Measurements from ENCODE around the gene HIF1AN.

- no peak for TF ChIP-seq CTCF (IDR thresholded peaks at IDR 0.05 in 8 of 11, conservative IDR thresholded peaks at IDR 0.05 in 3 of 11)
- TF ChIP-seq POLR2A (IDR thresholded peaks at IDR 0.05) = no peak
- TF ChIP-seq POLR2AphosphoS5 (IDR thresholded peaks at IDR 0.05) = no peak
Measured at GRCh38 chr10:100516847-100517246, 18.9 kb upstream of the HIF1AN start.
